HepG2 (cell line): Measurements from ENCODE around the gene LAMA1. TPM values are rescaled to one million over a fixed set of nuclear protein-coding genes. Genes with fewer than 3 reads are reported as not detected.

Experiments
- ATAC-seq: fragments of 200-7000 bp; cut with Tn5 transposase; 3 replicates; pipeline ENCODE4 v1.9.1; 2020; ENCODE audit warnings: mild to moderate bottlenecking, moderate library complexity
- BruUV-seq: library from RNA; stranded (reverse); fragments of 400-500 nt; replicated peaks from 2 replicates; lab custom pipeline; 2021; lab: Mats Ljungman, UMichigan
- CTCF ChIA-PET: fragments of 300-600 bp; formaldehyde crosslinking; extraction: SDS; loops from one replicate; lab custom pipeline; 2021; ENCODE audit warnings: low total read pairs, inconsistent platforms, low intra/inter-chr PET ratio; lab: Yijun Ruan, JAX
- POLR2A ChIA-PET: fragments of 350-600 bp; sonication (Branson Sonifier 250); formaldehyde crosslinking; loops from one replicate; lab custom pipeline; 2020; ENCODE audit warnings: antibody characterized with exemption, inconsistent platforms; lab: Yijun Ruan, JAX
- DNase-seq: peaks from one replicate; pipeline ENCODE4 v3.0.0-alpha.2; 2015; ENCODE audit warnings: low spot score
- FAIRE-seq: peaks from 3 replicates; lab custom pipeline; 2011; peaks lifted over from hg19 to GRCh38; lab: Jason Lieb, UNC
- H2AFZ ChIP-seq: one replicate; pipeline ENCODE4 v1.6.1; 2011; ENCODE audit warnings: low read length, inconsistent platforms
- H3K27ac ChIP-seq: fragments of 300-600 bp; 3 replicates; pipeline ENCODE4 v1.8.0; 2011; ENCODE audit warnings: mixed run types, mild to moderate bottlenecking, mixed read lengths, low read length, inconsistent platforms; ENCODE audit not compliant: insufficient read depth; ENCODE audit errors: extremely low read length
- H3K27me3 ChIP-seq, 2 experiments: fragments of 200-600 bp in 1 of 2; 2 replicates in 1 of 2; 3 replicates in 1 of 2; pipeline versions ENCODE4 v1.6.0 to v1.8.0; 2011; ENCODE audit warnings: low read length in 2 of 2, mild to moderate bottlenecking in 2 of 2, moderate library complexity in 2 of 2, inconsistent platforms in 1 of 2; ENCODE audit not compliant: insufficient read depth in 2 of 2, control insufficient read depth in 1 of 2
- H3K36me3 ChIP-seq, 2 experiments: fragments of 200-600 bp in 1 of 2; replicated peaks in 1 of 2; 2 replicates in 1 of 2; 3 replicates in 1 of 2; pipeline versions ENCODE4 v1.5.1 to v1.8.0; 2011; ENCODE audit warnings: low read length in 2 of 2, inconsistent platforms in 1 of 2; ENCODE audit not compliant: insufficient read depth in 2 of 2, control insufficient read depth in 1 of 2
- H3K4me1 ChIP-seq: 2 replicates; pipeline ENCODE4 v1.5.1; 2012; ENCODE audit warnings: low read length, inconsistent platforms; ENCODE audit not compliant: insufficient read depth
- H3K4me2 ChIP-seq: 2 replicates; pipeline ENCODE4 v1.6.0; 2011; ENCODE audit warnings: low read depth, low read length, inconsistent platforms
- H3K4me3 ChIP-seq, 3 experiments: fragments of 200-600 bp in 1 of 3; sonication (generic), shearing (Covaris generic) in 1 of 3; replicated peaks in 1 of 3; 2 replicates each; pipeline ENCODE4 v1.5.1; 2011 to 2016; ENCODE audit warnings: low read length in 3 of 3, inconsistent platforms in 2 of 3, low read depth in 2 of 3, mild to moderate bottlenecking in 2 of 3, control low read depth in 1 of 3, mixed read lengths in 1 of 3; ENCODE audit not compliant: insufficient read depth in 1 of 3
- H3K79me2 ChIP-seq: one replicate; pipeline ENCODE4 v1.6.1; 2011; ENCODE audit warnings: low read length, inconsistent platforms; ENCODE audit not compliant: insufficient read depth
- H3K9ac ChIP-seq: 2 replicates; pipeline ENCODE4 v1.6.0; 2011; ENCODE audit warnings: mild to moderate bottlenecking, low read depth, low read length, inconsistent platforms; ENCODE audit not compliant: insufficient read depth
- H3K9me3 ChIP-seq: 2 replicates; pipeline ENCODE4 v1.5.1; 2012; ENCODE audit warnings: mild to moderate bottlenecking, low read length
- H4K20me1 ChIP-seq: 2 replicates; pipeline ENCODE4 v1.6.0; 2011; ENCODE audit warnings: inconsistent platforms, mild to moderate bottlenecking, low read length, moderate library complexity; ENCODE audit not compliant: insufficient read depth
- CEBPB ChIP-seq: IDR thresholded peaks from 2 replicates; pipeline ENCODE4 v1.6.1; 2011; ENCODE audit warnings: low read depth, low read length, improper control_type of control experiment, borderline replicate concordance
- NR2C2 ChIP-seq: sonication (generic); formaldehyde crosslinking; IDR thresholded peaks from 2 replicates; pipeline ENCODE4 v1.4.0; 2020; ENCODE audit warnings: missing genetic modification reagents, mild to moderate bottlenecking, moderate library complexity, borderline replicate concordance
- SMC3 ChIP-seq: IDR thresholded peaks from 2 replicates; pipeline ENCODE4 v1.6.1; 2011; ENCODE audit warnings: low read length, improper control_type of control experiment
- SP5 ChIP-seq: IDR thresholded peaks from 2 replicates; pipeline ENCODE4 v1.6.1; 2016; ENCODE audit warnings: low read depth, borderline replicate concordance
- WGBS: methylation state at CpG from one replicate; pipeline ENCODE4 v1.1.6; 2017; ENCODE audit warnings: low lambda C conversion rate; 5-methylcytosine and 5-hydroxymethylcytosine counted together
- in situ Hi-C: cut with HindIII; loops from 2 replicates; pipeline ENCODE4 v1.10.0; 2017; ENCODE audit warnings: low pct_unique_long_range_greater_than_20kb; ENCODE audit not compliant: extremely low pct_ligation_motif_present
- intact Hi-C: fragments of 100-400 bp; cut with micrococcal nuclease; formaldehyde crosslinking; loops from one replicate; pipeline ENCODE4 v1.10.0; 2022; ENCODE audit not compliant: unreplicated experiment
- polyA plus RNA-seq, 8 experiments: library from polyadenylated mRNA; depleted of rRNA in 3 of 8; stranded (reverse) in 7 of 8; unstranded in 1 of 8; fragments of >200 nt; fragmentation: Illumina TruSeq in 4 of 8; extraction: Trizol in 4 of 8; gene quantifications; 2 replicates each; pipeline versions ENCODE4 v1.2.1 to v1.2.3, GENCODE V29; 2011 to 2016; ENCODE audit warnings: low read depth in 4 of 8, missing spikeins in 1 of 8, mixed read lengths in 1 of 8; ENCODE audit not compliant: insufficient read depth in 1 of 8
- total RNA-seq, 5 experiments: library from RNA; depleted of rRNA; stranded (reverse); fragments of >200 nt; fragmentation: Illumina TruSeq; extraction: Trizol; gene quantifications; 2 replicates each; pipeline ENCODE4 v1.2.3, GENCODE V29; 2016; ENCODE audit warnings: low read depth in 1 of 5
- TF ChIP-seq, protein P1 (sequence below): sonication (generic); formaldehyde crosslinking; IDR thresholded peaks from 2 replicates; pipeline ENCODE4 v1.5.0; 2020; ENCODE audit warnings: mild to moderate bottlenecking, missing genetic modification reagents, moderate library complexity

The LAMA1 gene
- total and polyA plus RNA-seq, 2 of the 13 experiments (the other 11 are each of a cell fraction or from before 2014, with no cell fraction given) = 0.05 to 0.44 TPM

DNA sequence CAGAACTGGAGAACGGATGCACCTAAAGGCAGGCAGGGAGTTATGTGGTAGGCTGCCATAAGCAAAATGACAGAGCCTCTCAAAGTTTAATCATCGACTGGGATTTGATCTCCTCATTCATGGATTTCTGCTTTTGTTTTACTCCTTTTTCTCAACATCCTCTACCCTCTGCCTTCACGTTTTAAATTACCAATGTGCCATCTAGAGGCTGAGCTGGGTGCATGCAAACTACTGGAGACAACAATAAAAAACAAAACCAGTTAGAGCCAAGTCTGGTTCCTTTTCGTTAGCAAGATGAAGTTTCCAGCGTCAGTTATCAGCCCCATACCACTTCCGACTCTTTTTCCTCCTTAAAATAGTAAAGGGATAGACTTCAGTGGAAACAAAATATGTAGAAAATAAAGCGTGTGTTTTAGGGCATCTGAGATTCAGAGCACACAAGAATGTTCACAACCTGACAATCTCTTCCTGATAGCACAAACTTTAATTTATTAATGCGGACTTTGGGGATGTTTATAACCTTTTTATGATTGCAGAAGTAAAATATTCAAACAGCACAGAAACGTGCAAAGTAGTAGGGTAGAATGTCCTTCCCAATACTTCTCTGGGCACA is 117.0 kb downstream of the LAMA1 start (continued):
- TF ChIP-seq, protein P1, sequence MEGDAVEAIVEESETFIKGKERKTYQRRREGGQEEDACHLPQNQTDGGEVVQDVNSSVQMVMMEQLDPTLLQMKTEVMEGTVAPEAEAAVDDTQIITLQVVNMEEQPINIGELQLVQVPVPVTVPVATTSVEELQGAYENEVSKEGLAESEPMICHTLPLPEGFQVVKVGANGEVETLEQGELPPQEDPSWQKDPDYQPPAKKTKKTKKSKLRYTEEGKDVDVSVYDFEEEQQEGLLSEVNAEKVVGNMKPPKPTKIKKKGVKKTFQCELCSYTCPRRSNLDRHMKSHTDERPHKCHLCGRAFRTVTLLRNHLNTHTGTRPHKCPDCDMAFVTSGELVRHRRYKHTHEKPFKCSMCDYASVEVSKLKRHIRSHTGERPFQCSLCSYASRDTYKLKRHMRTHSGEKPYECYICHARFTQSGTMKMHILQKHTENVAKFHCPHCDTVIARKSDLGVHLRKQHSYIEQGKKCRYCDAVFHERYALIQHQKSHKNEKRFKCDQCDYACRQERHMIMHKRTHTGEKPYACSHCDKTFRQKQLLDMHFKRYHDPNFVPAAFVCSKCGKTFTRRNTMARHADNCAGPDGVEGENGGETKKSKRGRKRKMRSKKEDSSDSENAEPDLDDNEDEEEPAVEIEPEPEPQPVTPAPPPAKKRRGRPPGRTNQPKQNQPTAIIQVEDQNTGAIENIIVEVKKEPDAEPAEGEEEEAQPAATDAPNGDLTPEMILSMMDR = peak; percentile 76
- TF ChIP-seq SMC3 (peak; percentile 81), NR2C2 (CRISPR knock-in tag) (no peak)

DNA sequence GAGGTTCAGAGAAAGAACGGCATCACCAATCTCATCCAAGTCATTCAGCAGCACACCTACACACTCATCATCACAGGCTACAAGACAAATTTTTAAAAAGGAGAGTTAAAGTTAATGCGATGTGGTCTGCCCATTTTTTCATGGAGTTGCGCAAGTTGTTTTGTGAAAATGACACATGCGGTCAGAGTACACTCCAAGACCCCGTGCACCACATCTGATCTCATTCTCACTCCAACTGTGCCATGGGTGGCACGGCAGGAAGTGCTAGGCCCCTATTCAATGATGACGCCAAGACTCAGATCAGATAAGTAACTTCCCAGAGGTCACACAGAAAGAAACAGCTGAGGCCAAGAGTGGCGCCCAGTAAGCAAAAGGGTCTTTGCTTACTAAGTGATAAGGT is 119.8 kb downstream of the LAMA1 start:
- intact Hi-C loops = no loop called here

More for the DNA sequence above, 119.8 kb downstream of the LAMA1 start:
- no peak for FAIRE-seq
- no peaks in the 10 kb centered on the region; the same call in 1 of the 2 replicates for H3K4me1 ChIP-seq
- H2AFZ ChIP-seq = no peak overlapping the region
- H3K27ac ChIP-seq = no peak overlapping the region
- no peaks in the 10 kb centered on the region for H3K79me2 ChIP-seq
- no peaks in the 10 kb centered on the region for H3K36me3 ChIP-seq
- no TSS peak for BruUV-seq
- no peak for DNase-seq
- in situ Hi-C loops = loop anchor here (10.0 kb wide), 1 partner anchor 73 kb away; no protein-coding TSS in a partner anchor
- ChIA-PET POLR2A (no interaction called here), CTCF (no interaction called here)
- no peak overlapping the region for H3K9ac ChIP-seq
- no peaks in the 10 kb centered on the region for H4K20me1 ChIP-seq
- 64% methylated on average over 8 of the region's 8 CpGs for WGBS
- H3K9me3 ChIP-seq = no peaks in the 10 kb centered on the region
- no peak overlapping the region for H3K4me2 ChIP-seq
- no peaks in the 10 kb centered on the region for H3K27me3 ChIP-seq
- no peak overlapping the region for H3K4me3 ChIP-seq
- no peak for TF ChIP-seq SP5 (CRISPR knock-in tag)
- TF ChIP-seq CEBPB = peak; percentile 82
- no peak for ATAC-seq
